ENCODE measurements around the gene NOP10.
"Not testable (repeated sequence)": the region's sequence is repeated elsewhere in the genome, so short reads cannot be mapped to it uniquely, and the experiment has no call there.

The NOP10 gene

GRCh38 chr15:34358948-34359347 lies 16.0 kb upstream of the NOP10 start:
- DNase-seq (ENCODE audit: low read depth in 2 of 2, low spot score in 1 of 2), result no peak

DNA sequence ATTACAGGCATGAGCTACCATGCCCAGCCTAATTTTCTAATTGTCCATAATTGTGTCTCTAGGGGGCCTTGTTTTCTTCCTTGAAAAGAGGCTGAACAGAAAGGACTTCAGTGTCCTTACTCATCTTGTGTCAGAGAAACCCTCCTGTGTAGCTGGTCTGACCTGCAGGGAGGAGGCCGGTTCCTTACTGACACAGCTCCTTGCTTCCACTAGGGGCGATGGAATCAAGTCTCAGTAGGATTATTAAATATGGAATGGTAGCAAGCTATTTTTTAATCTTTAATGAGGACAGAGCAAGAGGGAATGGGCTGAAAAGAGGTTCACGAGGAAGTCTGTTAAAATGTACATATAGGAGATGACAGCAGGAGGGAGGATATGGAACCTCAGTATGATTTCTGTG lies 15.4 kb upstream of the NOP10 start:
- DNase-seq (ENCODE audit: low read depth in 2 of 2, low spot score in 1 of 2), result no peak

DNA sequence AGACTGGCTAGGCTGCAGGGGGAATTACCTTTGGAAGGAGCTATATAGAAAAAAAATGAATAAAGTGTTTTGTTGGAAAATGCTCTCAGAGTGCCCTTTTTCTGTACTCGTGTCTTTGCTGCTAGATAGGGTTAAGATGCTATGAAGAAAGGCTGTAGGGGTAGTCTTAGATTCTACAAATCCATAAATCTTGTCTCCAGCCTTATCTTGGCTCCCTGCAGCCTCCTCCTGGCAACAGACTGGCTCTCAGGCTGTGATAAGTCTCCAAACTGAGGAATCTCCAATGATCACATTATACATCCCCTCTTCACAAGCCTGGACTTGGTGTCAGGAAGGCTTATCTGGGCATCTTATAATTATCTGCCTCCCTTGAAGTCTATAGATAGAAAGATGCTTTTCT lies 14.7 kb upstream of the NOP10 start:
- DNase-seq (ENCODE audit: low read depth in 2 of 2, low spot score in 1 of 2), result no peak

DNA sequence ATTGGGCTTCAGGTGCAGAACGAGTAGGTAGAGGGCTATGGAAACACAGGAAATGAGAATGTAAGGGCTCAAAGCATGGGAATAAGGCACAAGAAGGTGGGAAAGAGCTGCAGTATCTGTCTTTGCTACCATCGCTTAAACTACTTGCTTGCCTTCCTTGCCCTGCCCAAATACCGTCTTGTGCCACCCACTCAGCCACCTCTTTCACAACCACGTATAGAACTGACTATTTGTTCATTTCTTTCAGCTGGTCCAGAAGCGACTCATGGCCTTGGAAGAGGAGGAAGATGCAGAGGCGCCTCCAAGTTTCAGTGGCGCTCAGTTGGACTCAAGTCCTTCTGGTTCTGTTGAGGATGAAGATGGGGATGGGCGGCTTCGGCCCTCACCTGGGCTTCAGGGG lies 12.3 kb upstream of the NOP10 start:
- DNase-seq (ENCODE audit: low read depth in 2 of 2, low spot score in 1 of 2), result no peak

- DNase-seq (ENCODE audit: low read depth in 2 of 2, low spot score in 1 of 2), result no peak
These were observed 11.3 kb upstream of the NOP10 start for GRCh38 chr15:34354286-34354685.

DNA sequence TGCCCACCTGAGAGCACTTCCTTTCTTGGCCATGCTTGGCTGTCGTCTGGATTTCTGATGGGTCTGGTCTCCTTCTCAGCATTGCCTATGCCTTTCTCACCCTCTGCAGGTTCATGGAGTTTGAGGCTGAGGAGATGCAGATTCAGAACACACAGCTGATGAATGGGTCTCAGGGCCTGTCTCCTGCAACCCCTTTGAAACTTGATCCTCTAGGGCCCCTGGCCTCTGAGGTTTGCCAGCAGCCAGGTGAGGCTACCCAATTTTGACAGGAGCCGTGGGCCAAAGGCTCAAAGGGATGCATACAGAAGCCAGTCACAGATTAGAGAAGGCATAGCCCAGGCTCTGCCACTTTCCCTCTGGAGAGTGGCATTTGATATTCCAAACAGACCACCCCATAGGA lies 10.7 kb upstream of the NOP10 start:
- no peak for DNase-seq (ENCODE audit: low read depth in 2 of 2, low spot score in 1 of 2)

GRCh38 chr15:34352996-34353395 lies 10.1 kb upstream of the NOP10 start:
- not testable (repeated sequence) for DNase-seq (ENCODE audit: low read depth in 2 of 2, low spot score in 1 of 2)

DNA sequence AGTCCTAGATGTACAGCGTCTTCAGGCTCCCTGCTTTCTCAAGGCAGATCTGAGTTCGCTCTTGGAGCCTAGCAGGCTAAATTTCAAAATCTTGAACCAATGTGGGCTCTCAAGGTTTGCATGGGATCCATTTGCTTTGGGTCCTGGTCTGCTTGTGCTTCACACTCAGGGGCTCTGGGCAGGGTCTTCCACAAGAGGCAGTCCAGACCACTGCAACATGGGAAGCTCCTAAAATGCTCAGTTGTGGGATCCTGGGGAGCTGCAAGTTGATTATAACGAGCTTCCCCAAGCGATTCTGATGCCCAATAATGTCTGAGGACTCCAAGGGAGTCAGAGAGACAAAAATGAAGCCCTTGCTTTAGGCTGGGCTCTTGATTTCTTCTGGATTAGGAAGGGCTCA lies 6.8 kb upstream of the NOP10 start:
- DNase-seq (ENCODE audit: low read depth in 2 of 2, low spot score in 1 of 2), result no peak

DNA sequence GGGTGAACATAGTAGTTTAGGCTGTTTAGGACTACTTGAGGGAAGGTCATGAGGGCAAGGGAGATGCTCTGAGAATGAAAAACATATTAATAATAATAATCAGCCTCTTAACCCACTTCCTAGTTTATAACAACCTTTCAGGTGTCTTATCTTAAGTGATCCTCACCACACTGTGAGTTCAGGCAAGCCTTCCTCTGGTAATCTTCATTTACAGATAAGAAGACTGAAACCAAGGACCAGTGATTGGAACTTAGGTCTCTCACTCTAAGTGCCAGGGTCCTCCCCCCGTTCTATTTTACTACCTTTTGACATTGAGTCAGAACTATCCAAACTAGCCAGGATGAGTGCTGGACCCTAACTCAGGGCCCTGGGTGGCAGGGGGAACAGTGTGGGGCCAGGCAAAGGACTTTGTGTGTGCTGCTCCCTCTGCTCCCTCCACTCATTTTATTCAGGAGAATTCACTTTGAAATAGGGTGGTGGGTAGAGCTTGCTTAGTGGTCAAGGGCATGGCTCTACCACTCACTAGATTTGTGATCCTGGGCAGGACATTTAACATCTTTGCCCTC lies 5.9 kb upstream of the NOP10 start:
- DNase-seq (ENCODE audit: low read depth in 2 of 2, low spot score in 1 of 2), result no peak

DNA sequence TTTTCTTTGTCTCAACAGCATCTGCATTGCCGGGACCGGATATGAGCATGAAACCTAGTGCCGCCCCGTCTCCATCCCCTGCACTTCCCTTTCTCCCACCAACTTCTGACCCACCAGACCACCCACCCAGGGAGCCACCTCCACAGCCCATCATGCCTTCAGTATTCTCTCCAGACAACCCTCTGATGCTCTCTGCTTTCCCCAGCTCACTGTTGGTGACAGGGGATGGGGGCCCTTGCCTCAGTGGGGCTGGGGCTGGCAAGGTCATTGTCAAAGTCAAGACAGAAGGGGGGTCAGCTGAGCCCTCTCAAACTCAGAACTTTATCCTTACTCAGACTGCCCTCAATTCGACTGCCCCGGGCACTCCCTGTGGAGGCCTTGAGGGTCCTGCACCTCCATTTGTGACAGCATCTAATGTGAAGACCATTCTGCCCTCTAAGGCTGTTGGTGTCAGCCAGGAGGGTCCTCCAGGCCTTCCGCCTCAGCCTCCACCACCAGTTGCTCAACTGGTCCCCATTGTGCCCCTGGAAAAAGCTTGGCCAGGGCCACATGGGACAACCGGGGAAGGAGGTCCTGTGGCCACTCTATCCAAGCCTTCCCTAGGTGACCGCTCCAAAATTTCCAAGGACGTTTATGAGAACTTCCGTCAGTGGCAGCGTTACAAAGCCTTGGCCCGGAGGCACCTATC lies 5.2 kb upstream of the NOP10 start:
- no peak for DNase-seq (ENCODE audit: low read depth in 2 of 2, low spot score in 1 of 2)

DNA sequence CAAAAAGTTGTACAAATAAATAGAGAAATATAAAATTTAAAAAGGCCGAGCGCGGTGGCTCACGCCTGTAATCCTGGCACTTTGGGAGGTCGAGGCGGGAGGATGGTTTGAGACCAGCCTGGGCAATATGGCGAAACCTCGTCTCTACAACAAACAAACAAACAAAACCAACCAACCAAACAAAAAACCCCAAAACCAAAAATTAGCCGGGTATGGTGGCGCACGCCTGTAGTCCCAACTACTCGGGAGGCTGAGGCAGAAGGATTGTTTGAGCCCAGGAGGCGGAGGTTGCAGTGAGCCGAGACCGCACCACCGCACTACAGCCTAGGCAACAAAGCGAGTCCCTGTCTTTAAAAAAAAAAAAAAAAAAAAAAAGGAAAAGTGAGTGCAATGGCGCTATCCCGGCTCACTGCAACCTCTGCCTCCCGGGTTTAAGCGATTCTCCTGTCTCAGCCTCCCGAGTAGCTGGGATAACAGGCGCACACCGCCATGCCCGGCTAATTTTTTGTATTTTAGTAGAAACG lies 661 bp downstream of the NOP10 start:
- DNase-seq (ENCODE audit: low read depth in 2 of 2, low spot score in 1 of 2), result not testable (repeated sequence)

GRCh38 chr15:34341381-34342212 lies 1.3 kb downstream of the NOP10 start:
- DNase-seq (ENCODE audit: low read depth in 2 of 2, low spot score in 1 of 2), result no peak

GRCh38 chr15:34339946-34340345 lies 3.0 kb downstream of the NOP10 start:
- no peak for DNase-seq (ENCODE audit: low read depth in 2 of 2, low spot score in 1 of 2)

GRCh38 chr15:34338347-34338746 lies 4.6 kb downstream of the NOP10 start:
- no peak for DNase-seq (ENCODE audit: low read depth in 2 of 2, low spot score in 1 of 2)

GRCh38 chr15:34337557-34338306 lies 5.2 kb downstream of the NOP10 start, which contains the start of gene SLC12A6:
TSS of gene SLC12A6 (minus strand) at chr15:34337781. CDS start at chr15:34336680, 1,101 bp downstream.
- DNase-seq (ENCODE audit: low read depth in 2 of 2, low spot score in 1 of 2), result peak; percentile 60 to 80

DNA sequence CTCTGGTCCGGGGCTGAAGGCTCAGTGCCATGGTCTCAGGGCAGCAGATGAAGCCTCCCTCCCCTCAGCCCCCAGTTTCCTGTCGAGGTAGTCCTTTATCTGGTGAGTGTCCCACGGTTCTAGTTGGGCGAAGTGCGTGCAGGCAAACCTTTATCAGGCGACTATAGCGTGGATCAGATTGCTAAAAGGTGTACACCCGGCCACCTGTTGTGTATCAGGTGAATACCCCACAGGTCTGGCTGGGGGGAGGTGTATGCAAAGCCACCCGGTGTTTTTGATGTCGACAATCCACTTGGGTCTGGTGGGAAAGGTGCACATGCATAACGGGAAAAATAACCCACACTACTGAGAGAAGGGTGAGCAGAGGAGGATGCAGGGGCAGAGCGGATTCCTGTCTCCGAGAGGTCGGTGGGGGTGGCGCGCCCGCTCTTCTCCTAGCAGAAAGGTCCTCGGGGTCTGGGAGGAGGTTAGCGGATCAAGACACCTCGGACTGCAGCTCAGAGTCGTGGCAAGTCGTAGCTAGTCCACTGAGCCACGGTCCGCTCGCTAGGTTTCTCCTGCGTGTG lies 5.9 kb downstream of the NOP10 start:
- no peak for DNase-seq (ENCODE audit: low read depth in 2 of 2, low spot score in 1 of 2)

GRCh38 chr15:34336231-34336990 lies 6.5 kb downstream of the NOP10 start:
- no peak for DNase-seq (ENCODE audit: low read depth in 2 of 2, low spot score in 1 of 2)

GRCh38 chr15:34335176-34336032 lies 7.5 kb downstream of the NOP10 start:
- DNase-seq (ENCODE audit: low read depth in 2 of 2, low spot score in 1 of 2), result no peak

- no peak for DNase-seq (ENCODE audit: low read depth in 2 of 2, low spot score in 1 of 2)
These were observed 8.3 kb downstream of the NOP10 start for GRCh38 chr15:34334672-34335071.

All from stimulated activated CD8-positive, alpha-beta memory T cell treated with anti-CD3 and anti-CD28 coated beads, Interleukin-4, amount 100 ng/mL, for 1 hour (primary cell).